Left ventricle myocardium inferior (tissue), 1 donor: Measurements from ENCODE around the gene GNE. TPM values are rescaled to one million over a fixed set of nuclear protein-coding genes. Genes with fewer than 3 reads are reported as not detected.
"Not testable (repeated sequence)": the region's sequence is repeated elsewhere in the genome, so short reads cannot be mapped to it uniquely, and the experiment has no call there.

Experiments
- DNase-seq: peaks from one replicate; pipeline ENCODE4 v3.0.0-alpha.2; 2020
- H3K27ac ChIP-seq: fragments of 200-600 bp; replicated peaks from 2 replicates; pipeline ENCODE4 v1.8.0; 2021
- H3K27me3 ChIP-seq: fragments of 200-600 bp; 2 replicates; pipeline ENCODE4 v1.8.0; 2021; ENCODE audit warnings: low read depth
- H3K36me3 ChIP-seq: fragments of 200-600 bp; 2 replicates; pipeline ENCODE4 v1.8.0; 2021
- H3K4me1 ChIP-seq: fragments of 200-600 bp; 2 replicates; pipeline ENCODE4 v1.8.0; 2021
- H3K4me3 ChIP-seq: fragments of 200-600 bp; 2 replicates; pipeline ENCODE4 v1.8.0; 2021; ENCODE audit warnings: mild to moderate bottlenecking, moderate library complexity
- H3K9me3 ChIP-seq: fragments of 200-600 bp; replicated peaks from 2 replicates; pipeline ENCODE4 v1.8.0; 2021
- intact Hi-C: fragments of 100-400 bp; cut with micrococcal nuclease; formaldehyde crosslinking; loops from one replicate; pipeline ENCODE4 v1.11.0; 2022
- long read RNA-seq: library from polyadenylated mRNA; unstranded; transcript quantifications from one replicate; pipeline ENCODE4 v2.0.0, GENCODE V29; 2021
- total RNA-seq: library from RNA; stranded (reverse); fragmentation: NEBNext Ultra II Directional; extraction: Animal tissue kit (Norgen Biotek cat#: 25700); gene quantifications from one replicate; pipeline ENCODE4 v1.2.1, GENCODE V29; 2021
- TF ChIP-seq, protein P1 (sequence below): fragments of 200-600 bp; IDR thresholded peaks from 2 replicates; pipeline ENCODE4 v1.8.0; 2021; ENCODE audit warnings: antibody characterized with exemption, mild to moderate bottlenecking, borderline replicate concordance
- donor health status: DM: no; HTN: yes; CAD: no; lungs with severe emphysema.

GNE gene, protein sequence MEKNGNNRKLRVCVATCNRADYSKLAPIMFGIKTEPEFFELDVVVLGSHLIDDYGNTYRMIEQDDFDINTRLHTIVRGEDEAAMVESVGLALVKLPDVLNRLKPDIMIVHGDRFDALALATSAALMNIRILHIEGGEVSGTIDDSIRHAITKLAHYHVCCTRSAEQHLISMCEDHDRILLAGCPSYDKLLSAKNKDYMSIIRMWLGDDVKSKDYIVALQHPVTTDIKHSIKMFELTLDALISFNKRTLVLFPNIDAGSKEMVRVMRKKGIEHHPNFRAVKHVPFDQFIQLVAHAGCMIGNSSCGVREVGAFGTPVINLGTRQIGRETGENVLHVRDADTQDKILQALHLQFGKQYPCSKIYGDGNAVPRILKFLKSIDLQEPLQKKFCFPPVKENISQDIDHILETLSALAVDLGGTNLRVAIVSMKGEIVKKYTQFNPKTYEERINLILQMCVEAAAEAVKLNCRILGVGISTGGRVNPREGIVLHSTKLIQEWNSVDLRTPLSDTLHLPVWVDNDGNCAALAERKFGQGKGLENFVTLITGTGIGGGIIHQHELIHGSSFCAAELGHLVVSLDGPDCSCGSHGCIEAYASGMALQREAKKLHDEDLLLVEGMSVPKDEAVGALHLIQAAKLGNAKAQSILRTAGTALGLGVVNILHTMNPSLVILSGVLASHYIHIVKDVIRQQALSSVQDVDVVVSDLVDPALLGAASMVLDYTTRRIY
- total RNA-seq, result 11.7 TPM
- long read RNA-seq, partial matches to known transcripts, result 1 of 2 reads
- long read RNA-seq, other reads (novel, unspliced or antisense), result 1 of 2 reads

- H3K36me3 ChIP-seq, result no peaks in the 10 kb centered on the region
- TF ChIP-seq, protein P1, sequence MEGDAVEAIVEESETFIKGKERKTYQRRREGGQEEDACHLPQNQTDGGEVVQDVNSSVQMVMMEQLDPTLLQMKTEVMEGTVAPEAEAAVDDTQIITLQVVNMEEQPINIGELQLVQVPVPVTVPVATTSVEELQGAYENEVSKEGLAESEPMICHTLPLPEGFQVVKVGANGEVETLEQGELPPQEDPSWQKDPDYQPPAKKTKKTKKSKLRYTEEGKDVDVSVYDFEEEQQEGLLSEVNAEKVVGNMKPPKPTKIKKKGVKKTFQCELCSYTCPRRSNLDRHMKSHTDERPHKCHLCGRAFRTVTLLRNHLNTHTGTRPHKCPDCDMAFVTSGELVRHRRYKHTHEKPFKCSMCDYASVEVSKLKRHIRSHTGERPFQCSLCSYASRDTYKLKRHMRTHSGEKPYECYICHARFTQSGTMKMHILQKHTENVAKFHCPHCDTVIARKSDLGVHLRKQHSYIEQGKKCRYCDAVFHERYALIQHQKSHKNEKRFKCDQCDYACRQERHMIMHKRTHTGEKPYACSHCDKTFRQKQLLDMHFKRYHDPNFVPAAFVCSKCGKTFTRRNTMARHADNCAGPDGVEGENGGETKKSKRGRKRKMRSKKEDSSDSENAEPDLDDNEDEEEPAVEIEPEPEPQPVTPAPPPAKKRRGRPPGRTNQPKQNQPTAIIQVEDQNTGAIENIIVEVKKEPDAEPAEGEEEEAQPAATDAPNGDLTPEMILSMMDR, result no peak
- DNase-seq, result peak; percentile 99
- intact Hi-C loops, result no loop called here
- peak within 1 kb of the TSS; percentile 99 for H3K27ac ChIP-seq
- no peaks in the 10 kb centered on the region for H3K27me3 ChIP-seq
- H3K4me1 ChIP-seq, result peaks cover 26% of the 10 kb centered on the region
- H3K4me3 ChIP-seq, result peak within 1 kb of the TSS; percentile 92
- H3K9me3 ChIP-seq, result no peaks in the 10 kb centered on the region
Measured at GRCh38 chr9:36258208-36258995, at the start of gene GNE. Gene GNE, minus strand, starts transcription at chr9:36258448. Its CDS starts 9,093 bp downstream, at chr9:36249355.

GRCh38 chr9:36306471-36307306 is 48.4 kb upstream of the GNE start:
- TF ChIP-seq, protein P1, result no peak
- Histone ChIP-seq H3K27me3 (no peaks in the 10 kb centered on the region), H3K9me3 (no peaks in the 10 kb centered on the region), H3K4me3 (no peak overlapping the region), H3K4me1 (no peaks in the 10 kb centered on the region), H3K27ac (no peak overlapping the region), H3K36me3 (no peaks in the 10 kb centered on the region)
- intact Hi-C loops, result no loop called here
- no peak for DNase-seq

DNA sequence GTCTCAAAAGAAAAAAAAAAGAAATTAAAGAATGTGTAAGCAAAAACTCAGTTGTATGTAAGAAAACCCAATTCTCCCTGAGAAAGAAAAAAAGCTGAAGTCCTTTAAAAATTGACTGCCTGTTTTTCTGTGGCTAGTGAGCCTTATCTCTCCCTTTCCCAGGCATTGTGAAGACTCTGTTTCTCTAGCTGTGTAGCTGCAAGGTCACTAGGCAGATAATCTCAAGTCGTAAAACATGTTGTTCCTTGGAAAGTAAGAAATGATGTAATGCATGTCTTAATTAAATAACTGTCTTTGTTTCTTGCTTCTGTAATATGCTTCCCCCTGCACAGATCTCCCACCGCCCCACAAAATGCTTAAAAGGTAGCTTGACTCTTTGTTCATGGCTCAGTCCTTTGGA is 46.1 kb upstream of the GNE start:
- H3K4me1 ChIP-seq, H3K27ac ChIP-seq, H3K36me3 ChIP-seq, DNase-seq, intact Hi-C loops, H3K27me3 ChIP-seq, H3K9me3 ChIP-seq, H3K4me3 ChIP-seq: not testable (repeated sequence)

DNA sequence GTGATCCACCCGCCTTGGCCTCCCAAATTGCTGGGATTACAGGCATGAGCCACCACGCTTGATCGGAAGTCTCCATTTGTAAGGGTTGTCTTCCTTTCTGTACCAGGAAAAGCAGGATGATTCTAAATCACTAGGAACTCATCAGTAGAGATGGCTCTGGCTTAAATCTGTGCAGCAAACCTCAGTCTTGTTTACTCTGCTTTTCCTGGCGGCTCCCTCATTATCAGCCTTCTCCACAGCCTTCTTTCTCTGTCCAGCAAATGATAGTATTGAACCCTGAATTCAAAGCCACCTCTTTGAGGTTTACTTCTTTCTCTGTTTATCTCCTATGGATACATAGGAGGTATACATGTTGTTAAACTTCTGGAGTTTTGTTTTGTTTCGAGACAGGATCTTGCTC is 43.0 kb upstream of the GNE start:
- intact Hi-C loops, result no loop called here
- no peak overlapping the region for H3K27ac ChIP-seq
- no peaks in the 10 kb centered on the region for H3K9me3 ChIP-seq

GRCh38 chr9:36298566-36298965 is 40.3 kb upstream of the GNE start:
- Histone ChIP-seq H3K27me3 (no peaks in the 10 kb centered on the region), H3K9me3 (no peaks in the 10 kb centered on the region), H3K27ac (no peak overlapping the region), H3K4me3 (no peak overlapping the region), H3K36me3 (no peaks in the 10 kb centered on the region), H3K4me1 (no peaks in the 10 kb centered on the region)
- no peak for DNase-seq
- TF ChIP-seq, protein P1, result no peak
- intact Hi-C loops, result no loop called here

More for the DNA sequence above, 43.0 kb upstream of the GNE start:
- Histone ChIP-seq H3K4me1 (no peaks in the 10 kb centered on the region), H3K4me3 (no peak overlapping the region), H3K36me3 (no peaks in the 10 kb centered on the region), H3K27me3 (no peaks in the 10 kb centered on the region)
- TF ChIP-seq, protein P1, result no peak
- no peak for DNase-seq
